Measurements from ENCODE around the gene MBP. TPM values are rescaled to one million over a fixed set of nuclear protein-coding genes. Genes with fewer than 3 reads are reported as not detected.
A peak's percentile ranks its signal among the peaks of the same experiment; 100 is the strongest.

The MBP gene
- total RNA-seq, 4 donors from 2014 or later = 45.0 to 60.0 (median 51.9) TPM

DNA sequence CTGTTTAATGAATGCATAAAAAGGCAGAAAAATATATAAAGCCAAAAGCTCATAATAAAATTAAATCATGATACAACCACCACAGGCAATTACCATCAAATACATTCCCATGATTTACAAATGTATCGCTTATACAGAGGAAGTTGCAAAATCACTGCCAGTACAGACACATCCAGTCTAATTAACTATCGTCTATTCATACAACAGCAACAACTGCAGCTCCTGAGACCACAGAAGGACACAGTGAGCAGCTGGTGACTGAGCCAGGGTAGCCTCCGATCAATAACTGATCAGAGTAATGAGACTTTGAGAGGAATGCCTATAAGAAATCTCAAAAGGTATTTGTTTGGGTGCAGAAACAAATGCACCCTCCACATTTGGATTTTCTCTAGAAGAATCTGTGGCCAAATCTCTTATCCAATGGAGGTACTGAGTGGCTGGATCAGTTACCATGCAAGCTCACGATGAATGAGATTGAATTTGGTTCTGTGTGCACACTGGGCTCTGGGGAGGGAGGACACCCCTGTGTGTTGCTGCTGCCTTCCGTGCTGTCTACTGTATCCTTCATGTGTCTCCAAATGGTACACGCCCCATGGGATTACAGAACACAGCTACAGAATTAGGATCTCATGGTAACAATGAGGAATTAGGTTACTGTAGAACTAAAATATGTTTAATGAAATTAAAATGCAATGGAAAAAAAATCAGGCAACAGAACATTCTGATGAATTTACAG is 119.6 kb downstream of the MBP start:
- no peak for DNase-seq (ENCODE audit: low spot score in 2 of 2)
- TF ChIP-seq, protein P1, sequence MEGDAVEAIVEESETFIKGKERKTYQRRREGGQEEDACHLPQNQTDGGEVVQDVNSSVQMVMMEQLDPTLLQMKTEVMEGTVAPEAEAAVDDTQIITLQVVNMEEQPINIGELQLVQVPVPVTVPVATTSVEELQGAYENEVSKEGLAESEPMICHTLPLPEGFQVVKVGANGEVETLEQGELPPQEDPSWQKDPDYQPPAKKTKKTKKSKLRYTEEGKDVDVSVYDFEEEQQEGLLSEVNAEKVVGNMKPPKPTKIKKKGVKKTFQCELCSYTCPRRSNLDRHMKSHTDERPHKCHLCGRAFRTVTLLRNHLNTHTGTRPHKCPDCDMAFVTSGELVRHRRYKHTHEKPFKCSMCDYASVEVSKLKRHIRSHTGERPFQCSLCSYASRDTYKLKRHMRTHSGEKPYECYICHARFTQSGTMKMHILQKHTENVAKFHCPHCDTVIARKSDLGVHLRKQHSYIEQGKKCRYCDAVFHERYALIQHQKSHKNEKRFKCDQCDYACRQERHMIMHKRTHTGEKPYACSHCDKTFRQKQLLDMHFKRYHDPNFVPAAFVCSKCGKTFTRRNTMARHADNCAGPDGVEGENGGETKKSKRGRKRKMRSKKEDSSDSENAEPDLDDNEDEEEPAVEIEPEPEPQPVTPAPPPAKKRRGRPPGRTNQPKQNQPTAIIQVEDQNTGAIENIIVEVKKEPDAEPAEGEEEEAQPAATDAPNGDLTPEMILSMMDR (IDR thresholded peaks at IDR 0.05) = no peak
- no peak for TF ChIP-seq POLR2A (IDR thresholded peaks at IDR 0.05)
- 50 to 64% methylated on average over 6 of the region's 6 CpGs for WGBS, 2 donors
- intact Hi-C loops (cut with DNase I; ENCODE audit: low total_unique reads) = no loop called here
- no peak overlapping the region for H3K4me3 ChIP-seq (ENCODE audit: low read depth, poor library complexity, severe bottlenecking)

DNA sequence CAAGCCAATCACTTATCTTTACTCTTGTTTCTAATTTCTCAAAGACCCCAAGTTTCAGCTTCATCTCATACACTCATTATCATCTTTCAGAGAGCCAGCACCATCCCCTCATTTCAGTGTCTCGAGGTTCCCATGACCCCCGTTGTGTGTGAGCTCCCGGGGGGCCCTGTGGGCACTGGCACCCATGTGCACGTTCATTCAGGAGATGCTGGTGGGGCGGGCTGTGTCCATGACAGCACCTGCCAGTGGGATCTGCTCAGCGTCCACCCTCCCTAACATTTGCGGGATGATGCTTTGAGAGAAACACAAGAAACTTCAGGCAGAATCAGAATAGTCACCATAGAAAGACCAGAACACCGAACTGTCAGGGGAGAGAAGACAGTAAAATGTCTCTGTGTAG is 120.5 kb downstream of the MBP start:
- TF ChIP-seq POLR2A (IDR thresholded peaks at IDR 0.05) = no peak
- TF ChIP-seq, protein P1 (IDR thresholded peaks at IDR 0.05) = no peak
- DNase-seq (ENCODE audit: low spot score in 2 of 2) = no peak
- no peak overlapping the region for H3K4me3 ChIP-seq (ENCODE audit: low read depth, poor library complexity, severe bottlenecking)
- intact Hi-C loops (cut with DNase I; ENCODE audit: low total_unique reads) = no loop called here
- 87 to 89% methylated on average over 8 of the region's 8 CpGs for WGBS, 2 donors

DNA sequence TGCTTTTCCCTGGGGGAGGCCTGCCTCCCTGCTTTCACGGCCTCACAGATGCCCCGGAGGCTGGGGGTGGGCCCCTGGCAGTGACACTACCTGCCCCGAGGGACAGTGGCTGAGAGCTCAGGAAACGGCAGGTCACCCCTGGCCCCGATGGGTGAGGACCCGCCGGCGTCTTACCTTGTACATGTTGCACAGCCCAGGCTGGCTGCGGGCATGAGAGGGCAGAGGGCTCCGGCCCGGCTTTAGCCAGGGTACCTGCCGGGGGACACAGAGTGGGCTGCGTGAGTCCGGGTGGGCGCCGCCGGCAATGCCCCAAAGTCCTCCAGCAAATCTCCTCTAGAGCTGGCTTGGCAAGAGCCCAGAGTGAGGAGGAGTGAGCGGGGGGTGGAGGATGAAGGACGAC is 122.9 kb downstream of the MBP start:
- WGBS, 2 donors = 74 to 86% methylated on average over 8 to 19 of the region's 19 CpGs
- no peak overlapping the region for H3K4me3 ChIP-seq (ENCODE audit: low read depth, poor library complexity, severe bottlenecking)
- intact Hi-C loops (cut with DNase I; ENCODE audit: low total_unique reads) = no loop called here
- TF ChIP-seq, protein P1 (IDR thresholded peaks at IDR 0.05) = no peak
- TF ChIP-seq POLR2A (IDR thresholded peaks at IDR 0.05) = no peak
- no peak for DNase-seq (ENCODE audit: low spot score in 2 of 2)

DNA sequence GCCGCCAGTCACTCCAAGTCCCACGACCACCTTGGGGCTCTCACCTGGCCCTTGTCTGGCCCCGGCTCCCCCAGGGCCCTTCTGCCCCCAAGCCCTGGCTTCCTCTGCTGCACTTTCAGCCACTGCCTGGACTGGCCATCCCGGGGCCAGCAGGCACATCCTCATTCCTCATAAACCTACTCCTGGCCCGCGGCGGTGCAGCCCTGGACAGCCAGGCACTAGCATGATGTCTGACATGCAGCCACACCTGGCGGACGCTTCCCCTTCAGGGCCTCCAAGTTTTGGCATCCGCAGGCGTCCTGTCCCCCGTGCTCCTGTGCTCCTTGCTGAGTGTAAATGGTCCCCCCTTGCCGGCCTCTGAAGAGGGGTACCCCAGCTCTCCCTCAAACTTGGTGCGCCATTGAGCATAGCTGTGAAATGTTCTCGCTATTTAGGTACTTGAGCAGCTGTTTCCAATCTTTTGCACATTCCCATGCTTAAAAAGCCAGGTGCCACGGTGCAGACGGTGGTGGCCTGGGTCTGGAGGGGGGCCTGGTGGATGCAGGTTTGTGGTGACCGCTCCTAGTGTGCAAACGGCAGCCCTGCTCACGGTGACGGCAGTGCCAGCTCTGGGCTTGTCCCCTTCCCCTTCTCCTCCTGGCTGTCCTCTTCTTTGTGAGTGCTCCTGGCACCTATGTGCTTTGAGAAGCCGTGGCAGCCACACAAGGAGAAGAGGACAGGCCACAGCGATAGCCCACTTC is 123.8 kb downstream of the MBP start:
- no peak for TF ChIP-seq POLR2A (IDR thresholded peaks at IDR 0.05)
- TF ChIP-seq, protein P1 (IDR thresholded peaks at IDR 0.05) = no peak
- WGBS, 2 donors = 81 to 86% methylated on average over 22 to 23 of the region's 23 CpGs
- intact Hi-C loops (cut with DNase I; ENCODE audit: low total_unique reads) = no loop called here
- H3K4me3 ChIP-seq (ENCODE audit: low read depth, poor library complexity, severe bottlenecking) = no peak overlapping the region
- peak in 1 of 2 donors; percentile 83 for DNase-seq (ENCODE audit: low spot score in 2 of 2)

DNA sequence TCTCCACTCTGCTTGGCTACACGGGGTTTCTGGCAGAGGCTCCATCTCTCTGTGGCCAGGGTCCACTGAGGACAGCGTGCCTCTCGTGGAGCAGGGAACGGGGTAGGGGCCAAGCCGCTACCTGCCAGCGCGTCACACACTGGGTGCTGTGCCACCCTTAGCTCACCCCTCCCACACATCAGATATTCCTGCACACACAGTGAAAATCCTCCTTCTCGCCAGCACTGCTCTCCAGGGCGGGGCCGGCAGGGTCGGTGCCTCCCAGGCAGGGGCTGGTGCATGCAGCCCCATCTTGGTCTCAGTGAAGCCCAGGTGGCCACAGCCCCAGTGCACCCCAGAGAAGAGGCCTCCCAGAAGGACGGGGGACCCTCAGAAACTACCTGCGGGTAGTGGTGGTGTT is 124.6 kb downstream of the MBP start:
- DNase-seq (ENCODE audit: low spot score in 2 of 2) = peak in 1 of 2 donors; percentile 80
- no peak overlapping the region for H3K4me3 ChIP-seq (ENCODE audit: low read depth, poor library complexity, severe bottlenecking)
- intact Hi-C loops (cut with DNase I; ENCODE audit: low total_unique reads) = no loop called here
- WGBS, 2 donors = 84 to 91% methylated on average over 13 of the region's 13 CpGs
- TF ChIP-seq, protein P1 (IDR thresholded peaks at IDR 0.05) = no peak

Data from lower leg skin (tissue), 4 donors.